Esophagus muscularis mucosa (tissue), 4 donors: Measurements from ENCODE around the gene LDLRAD1. TPM values are rescaled to one million over a fixed set of nuclear protein-coding genes. Genes with fewer than 3 reads are reported as not detected.

Source experiments
- DNase-seq: peaks from one replicate; pipeline ENCODE4 v3.0.0-alpha.2; 2017; ENCODE audit errors: extremely low spot score
- H3K27ac ChIP-seq, 4 donors: fragments of 200-600 bp; sonication (generic); replicated peaks in 1 of 4; 1 replicate in 3 of 4; 2 replicates in 1 of 4; pipeline ENCODE4 v1.5.1; 2016 to 2019; ENCODE audit warnings: mild to moderate bottlenecking in 1 of 4
- H3K27me3 ChIP-seq, 4 donors: fragments of 200-600 bp; sonication (generic); one replicate each; pipeline versions ENCODE4 v1.5.1 to v1.6.0; 2016 to 2019
- H3K36me3 ChIP-seq, 4 donors: fragments of 200-600 bp; sonication (generic); one replicate each; pipeline ENCODE4 v1.5.1; 2016 to 2019
- H3K4me1 ChIP-seq, 4 donors: fragments of 200-600 bp; sonication (generic); one replicate each; pipeline ENCODE4 v1.5.1; 2016 to 2019
- H3K4me3 ChIP-seq, 4 donors: fragments of 200-600 bp; sonication (generic); 1 replicate in 2 of 4; 2 replicates in 2 of 4; pipeline ENCODE4 v1.5.1; 2016 to 2019; ENCODE audit warnings: mild to moderate bottlenecking in 4 of 4, moderate library complexity in 1 of 4
- H3K9me3 ChIP-seq, 4 donors: fragments of 200-600 bp; sonication (generic); 1 replicate in 3 of 4; 2 replicates in 1 of 4; pipeline ENCODE4 v1.5.1; 2016 to 2019
- EP300 ChIP-seq: sonication (generic); formaldehyde crosslinking; IDR thresholded peaks from one replicate; pipeline ENCODE4 v1.6.1; 2017; ENCODE audit warnings: antibody characterized with exemption
- POLR2A ChIP-seq: fragments of 450-650 bp; IDR thresholded peaks from one replicate; pipeline ENCODE4 v1.6.1; 2017; ENCODE audit warnings: antibody characterized with exemption, moderate library complexity, mild to moderate bottlenecking, low read depth
- POLR2AphosphoS5 ChIP-seq, 2 donors: sonication (generic); formaldehyde crosslinking; IDR thresholded peaks; one replicate each; pipeline ENCODE4 v1.6.1; 2017; ENCODE audit warnings: antibody characterized with exemption in 2 of 2
- WGBS: methylation state at CpG from one replicate; pipeline ENCODE4 v1.1.5; 2018; 5-methylcytosine and 5-hydroxymethylcytosine counted together
- intact Hi-C: fragments of 100-400 bp; cut with DNase I; formaldehyde crosslinking; loops from one replicate; pipeline ENCODE4 v1.15.1; 2023
- total RNA-seq, 4 donors: library from RNA; depleted of rRNA; stranded (reverse); fragments of >200 nt; gene quantifications; one replicate each; pipeline versions ENCODE4 v1.1.0 to v1.2.1, GENCODE V29; 2016
- TF ChIP-seq, protein P1 (sequence below), 3 experiments: fragments of 200-600 bp in 2 of 3; fragments of 450-650 bp in 1 of 3; sonication (generic) in 2 of 3; IDR thresholded peaks; one replicate each; pipeline ENCODE4 v1.5.1; 2017 to 2019; ENCODE audit warnings: antibody characterized with exemption in 3 of 3, mild to moderate bottlenecking in 2 of 3, moderate library complexity in 1 of 3

The LDLRAD1 gene, protein sequence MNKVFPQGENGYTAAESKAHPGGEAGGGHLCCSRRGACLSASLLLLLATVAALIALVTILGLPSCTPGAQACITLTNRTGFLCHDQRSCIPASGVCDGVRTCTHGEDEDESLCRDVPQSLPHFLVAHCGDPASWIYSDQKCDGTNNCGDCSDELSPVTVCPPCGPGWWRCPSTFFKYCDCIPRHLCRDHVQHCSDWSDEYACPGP
- not detected for total RNA-seq

GRCh38 chr1:54017979-54018378, at the start of gene LDLRAD1:
Gene LDLRAD1 (minus strand): TSS chr1:54018186. CDS start chr1:54018112, 74 bp downstream.
- Histone ChIP-seq H3K27ac (no peak within 1 kb of the TSS), H3K9me3 (no peaks in the 10 kb centered on the region), H3K4me3 (no peak within 1 kb of the TSS), H3K4me1 (no peaks in the 10 kb centered on the region), H3K27me3 (peaks cover 0 to 22% (median 0%) of the 10 kb centered on the region in 4 donors), H3K36me3 (no peaks in the 10 kb centered on the region)
- intact Hi-C loops = no loop called here
- TF ChIP-seq POLR2A (no peak), EP300 (no peak), POLR2AphosphoS5 (IDR thresholded peaks at IDR 0.05) (no peak)
- TF ChIP-seq, protein P1, sequence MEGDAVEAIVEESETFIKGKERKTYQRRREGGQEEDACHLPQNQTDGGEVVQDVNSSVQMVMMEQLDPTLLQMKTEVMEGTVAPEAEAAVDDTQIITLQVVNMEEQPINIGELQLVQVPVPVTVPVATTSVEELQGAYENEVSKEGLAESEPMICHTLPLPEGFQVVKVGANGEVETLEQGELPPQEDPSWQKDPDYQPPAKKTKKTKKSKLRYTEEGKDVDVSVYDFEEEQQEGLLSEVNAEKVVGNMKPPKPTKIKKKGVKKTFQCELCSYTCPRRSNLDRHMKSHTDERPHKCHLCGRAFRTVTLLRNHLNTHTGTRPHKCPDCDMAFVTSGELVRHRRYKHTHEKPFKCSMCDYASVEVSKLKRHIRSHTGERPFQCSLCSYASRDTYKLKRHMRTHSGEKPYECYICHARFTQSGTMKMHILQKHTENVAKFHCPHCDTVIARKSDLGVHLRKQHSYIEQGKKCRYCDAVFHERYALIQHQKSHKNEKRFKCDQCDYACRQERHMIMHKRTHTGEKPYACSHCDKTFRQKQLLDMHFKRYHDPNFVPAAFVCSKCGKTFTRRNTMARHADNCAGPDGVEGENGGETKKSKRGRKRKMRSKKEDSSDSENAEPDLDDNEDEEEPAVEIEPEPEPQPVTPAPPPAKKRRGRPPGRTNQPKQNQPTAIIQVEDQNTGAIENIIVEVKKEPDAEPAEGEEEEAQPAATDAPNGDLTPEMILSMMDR (IDR thresholded peaks at IDR 0.05) = no peak
- peak; percentile 92 for DNase-seq
- WGBS = 38% methylated on average over 3 of the region's 6 CpGs

DNA sequence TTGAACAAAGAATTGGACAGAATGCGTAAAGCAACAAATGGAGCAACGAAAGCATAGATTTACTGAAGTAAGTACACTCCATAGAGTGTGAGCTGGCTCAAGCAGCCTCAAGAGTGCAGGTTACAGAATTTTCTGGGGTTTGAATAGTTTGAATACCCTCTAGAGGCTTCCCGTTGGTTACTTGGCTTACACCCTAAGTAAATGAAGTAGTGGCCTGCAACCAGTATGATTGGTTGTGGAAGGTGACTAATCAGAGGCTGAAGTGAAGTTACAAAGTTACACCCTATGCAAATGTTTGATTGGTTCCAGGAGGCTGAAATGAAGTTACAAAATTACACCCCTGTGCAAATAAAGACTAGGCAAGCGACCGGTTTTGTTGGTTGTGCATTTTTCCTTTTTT, 46.3 kb upstream of the LDLRAD1 start:
- H3K27me3 ChIP-seq = no peaks in the 10 kb centered on the region
- H3K36me3 ChIP-seq = no peaks in the 10 kb centered on the region
- no peak for DNase-seq
- no peaks in the 10 kb centered on the region for H3K4me1 ChIP-seq
- no peaks in the 10 kb centered on the region for H3K9me3 ChIP-seq
- intact Hi-C loops = no loop called here
- H3K4me3 ChIP-seq = no peak overlapping the region
- no peak overlapping the region for H3K27ac ChIP-seq
- WGBS = 96% methylated on average over 5 of the region's 5 CpGs
- TF ChIP-seq POLR2A = no peak
- no peak for TF ChIP-seq EP300
- TF ChIP-seq, protein P1 (IDR thresholded peaks at IDR 0.05) = no peak
- no peak for TF ChIP-seq POLR2AphosphoS5 (IDR thresholded peaks at IDR 0.05)

GRCh38 chr1:54054438-54054749, 36.4 kb upstream of the LDLRAD1 start:
- Histone ChIP-seq H3K27ac (no peak overlapping the region), H3K9me3 (no peaks in the 10 kb centered on the region), H3K4me3 (peak overlapping the region; percentile 73 to 96 (median 89)), H3K36me3 (no peaks in the 10 kb centered on the region), H3K27me3 (no peaks in the 10 kb centered on the region), H3K4me1 (peaks cover 25 to 44% (median 42%) of the 10 kb centered on the region in 4 donors)
- DNase-seq = no peak
- WGBS = 58% methylated on average over 5 of the region's 5 CpGs
- intact Hi-C loops = no loop called here
- TF ChIP-seq EP300 (no peak), POLR2A (no peak), POLR2AphosphoS5 (IDR thresholded peaks at IDR 0.05) (no peak)
- TF ChIP-seq, protein P1 (IDR thresholded peaks at IDR 0.05) = no peak

- Histone ChIP-seq H3K4me1 (peaks cover 30 to 49% (median 47%) of the 10 kb centered on the region in 4 donors), H3K9me3 (no peaks in the 10 kb centered on the region), H3K27me3 (no peaks in the 10 kb centered on the region), H3K36me3 (no peaks in the 10 kb centered on the region), H3K4me3 (peak overlapping the region; percentile 73 to 96 (median 89)), H3K27ac (peak overlapping the region; percentile 92 to 98 (median 96))
- no peak for DNase-seq
- WGBS = 12% methylated on average over 19 of the region's 21 CpGs
- intact Hi-C loops = no loop called here
- no peak for TF ChIP-seq POLR2AphosphoS5 (IDR thresholded peaks at IDR 0.05)
- TF ChIP-seq, protein P1 (IDR thresholded peaks at IDR 0.05) = no peak
- no peak for TF ChIP-seq EP300
- no peak for TF ChIP-seq POLR2A
Measured at GRCh38 chr1:54053745-54054437, 35.9 kb upstream of the LDLRAD1 start.
